PC-3 (cell line): Measurements from ENCODE around the gene CHN1.

ENCODE experiments used
- CTCF ChIP-seq: fragments of 300-600 bp; sonication (generic); conservative IDR thresholded peaks from 2 replicates; pipeline ENCODE4 v1.5.1; 2017; ENCODE audit warnings: antibody characterized with exemption, low read depth, mild to moderate bottlenecking, low read length
- EZH2 ChIP-seq: fragments of 300-600 bp; sonication (generic); IDR thresholded peaks from one replicate; pipeline ENCODE4 v1.6.1; 2017; ENCODE audit warnings: antibody characterized with exemption, mild to moderate bottlenecking, low read length; ENCODE audit not compliant: unreplicated experiment
- EZH2phosphoT487 ChIP-seq: fragments of 300-600 bp; sonication (generic); IDR thresholded peaks from 2 replicates; pipeline ENCODE4 v1.6.1; 2018; ENCODE audit warnings: mild to moderate bottlenecking, antibody characterized with exemption, low read length, borderline replicate concordance

- no peak for TF ChIP-seq CTCF
- TF ChIP-seq EZH2phosphoT487: no peak
- no peak for TF ChIP-seq EZH2
These were observed 131.7 kb downstream of the CHN1 start for GRCh38 chr2:174873471-174873870.
